Activated CD8-positive, alpha-beta T cell treated with anti-CD3 and anti-CD28 coated beads for 36 hours (primary cell): ENCODE results near the gene CRTAP. TPM values are rescaled to one million over a fixed set of nuclear protein-coding genes. Genes with fewer than 3 reads are reported as not detected.

Experiments used
- ATAC-seq: fragments of 200-7000 bp; cut with Tn5 transposase; one replicate; pipeline ENCODE4 v1.10.0; 2021; ENCODE audit warnings: mild to moderate bottlenecking, moderate library complexity
- CTCF ChIA-PET: fragments of 350-600 bp; sonication (Branson Sonifier 250); formaldehyde crosslinking; loops from one replicate; lab custom pipeline; 2021; ENCODE audit warnings: antibody characterized with exemption; lab: Charles Lee
- POLR2A ChIA-PET: fragments of 350-600 bp; sonication (Branson Sonifier 250); formaldehyde crosslinking; loops from one replicate; lab custom pipeline; 2021; ENCODE audit warnings: antibody characterized with exemption; lab: Charles Lee
- DNase-seq: peaks from one replicate; pipeline ENCODE4 v3.0.0-alpha.2; 2020
- H3K27ac Mint-ChIP-seq: one replicate; pipeline ENCODE4 v1.8.0; 2021; ENCODE audit warnings: mild to moderate bottlenecking, mixed read lengths
- H3K27me3 Mint-ChIP-seq: one replicate; pipeline ENCODE4 v1.8.0; 2021; ENCODE audit warnings: mixed read lengths
- H3K36me3 Mint-ChIP-seq: one replicate; pipeline ENCODE4 v1.8.0; 2021; ENCODE audit warnings: low read depth, mixed read lengths
- H3K4me1 Mint-ChIP-seq: one replicate; pipeline ENCODE4 v1.8.0; 2021; ENCODE audit warnings: low read depth, mixed read lengths
- H3K4me3 Mint-ChIP-seq: one replicate; pipeline ENCODE4 v1.8.0; 2021; ENCODE audit warnings: mild to moderate bottlenecking, moderate library complexity, mixed read lengths
- H3K9me3 Mint-ChIP-seq: one replicate; pipeline ENCODE4 v1.8.0; 2021; ENCODE audit warnings: mixed read lengths
- intact Hi-C: fragments of 100-400 bp; cut with micrococcal nuclease; formaldehyde crosslinking; loops from one replicate; pipeline ENCODE4 v1.10.0; 2022
- total RNA-seq, 2 experiments: library from RNA; stranded (reverse); gene quantifications; one replicate each; pipeline ENCODE4 v1.2.3, GENCODE V29; 2021
- TF ChIP-seq, protein P1 (sequence below): fragments of 200-600 bp; IDR thresholded peaks from one replicate; pipeline ENCODE4 v1.8.0; 2022; ENCODE audit warnings: antibody characterized with exemption, mild to moderate bottlenecking

CRTAP gene
- total RNA-seq, 2 experiments from 2014 or later = 32.7 to 35.7 TPM

GRCh38 chr3:33173103-33173502 lies 59.3 kb downstream of the CRTAP start:
- no peak for ATAC-seq
- H3K4me1 Mint-ChIP-seq = peaks cover 6% of the 10 kb centered on the region
- no peak overlapping the region for H3K27ac Mint-ChIP-seq
- TF ChIP-seq, protein P1, sequence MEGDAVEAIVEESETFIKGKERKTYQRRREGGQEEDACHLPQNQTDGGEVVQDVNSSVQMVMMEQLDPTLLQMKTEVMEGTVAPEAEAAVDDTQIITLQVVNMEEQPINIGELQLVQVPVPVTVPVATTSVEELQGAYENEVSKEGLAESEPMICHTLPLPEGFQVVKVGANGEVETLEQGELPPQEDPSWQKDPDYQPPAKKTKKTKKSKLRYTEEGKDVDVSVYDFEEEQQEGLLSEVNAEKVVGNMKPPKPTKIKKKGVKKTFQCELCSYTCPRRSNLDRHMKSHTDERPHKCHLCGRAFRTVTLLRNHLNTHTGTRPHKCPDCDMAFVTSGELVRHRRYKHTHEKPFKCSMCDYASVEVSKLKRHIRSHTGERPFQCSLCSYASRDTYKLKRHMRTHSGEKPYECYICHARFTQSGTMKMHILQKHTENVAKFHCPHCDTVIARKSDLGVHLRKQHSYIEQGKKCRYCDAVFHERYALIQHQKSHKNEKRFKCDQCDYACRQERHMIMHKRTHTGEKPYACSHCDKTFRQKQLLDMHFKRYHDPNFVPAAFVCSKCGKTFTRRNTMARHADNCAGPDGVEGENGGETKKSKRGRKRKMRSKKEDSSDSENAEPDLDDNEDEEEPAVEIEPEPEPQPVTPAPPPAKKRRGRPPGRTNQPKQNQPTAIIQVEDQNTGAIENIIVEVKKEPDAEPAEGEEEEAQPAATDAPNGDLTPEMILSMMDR = no peak
- H3K9me3 Mint-ChIP-seq = no peaks in the 10 kb centered on the region
- CTCF ChIA-PET = no interaction called here
- POLR2A ChIA-PET = no interaction called here
- H3K27me3 Mint-ChIP-seq = no peaks in the 10 kb centered on the region
- DNase-seq = no peak
- intact Hi-C loops = no loop called here
- H3K4me3 Mint-ChIP-seq = no peak overlapping the region
- no peaks in the 10 kb centered on the region for H3K36me3 Mint-ChIP-seq

- ChIA-PET CTCF (interaction anchor here (1.0 kb wide), 1 partner anchor 43 kb away, joined by 3 read pairs; no protein-coding TSS in a partner anchor), POLR2A (no interaction called here)
- no peak for DNase-seq
- no peaks in the 10 kb centered on the region for H3K36me3 Mint-ChIP-seq
- peaks cover 6% of the 10 kb centered on the region for H3K4me1 Mint-ChIP-seq
- TF ChIP-seq, protein P1 = no peak
- H3K27me3 Mint-ChIP-seq = no peaks in the 10 kb centered on the region
- no peak for ATAC-seq
- H3K4me3 Mint-ChIP-seq = no peak overlapping the region
- no peak overlapping the region for H3K27ac Mint-ChIP-seq
- intact Hi-C loops = no loop called here
- no peaks in the 10 kb centered on the region for H3K9me3 Mint-ChIP-seq
Measured at GRCh38 chr3:33173672-33174071, 59.9 kb downstream of the CRTAP start.

DNA sequence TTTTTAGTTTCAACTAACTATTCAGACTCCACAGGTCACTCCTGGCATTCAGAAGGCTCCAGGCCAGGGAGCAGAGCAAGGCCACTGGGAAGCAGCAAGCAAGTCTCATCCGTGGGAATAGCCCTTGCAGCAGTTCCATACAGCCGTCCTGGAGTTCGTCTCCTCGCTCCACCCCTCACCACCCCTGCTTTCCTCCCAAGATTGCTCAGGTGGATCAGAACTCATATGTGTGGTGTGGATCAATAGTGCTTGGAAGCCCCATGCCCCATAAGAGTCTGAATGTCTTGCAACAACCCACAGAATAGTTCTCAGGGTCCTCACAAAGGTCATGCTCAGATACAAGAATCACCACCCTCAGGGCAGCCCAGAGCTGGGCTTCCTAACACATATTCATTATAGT lies 60.3 kb downstream of the CRTAP start:
- Mint-ChIP-seq H3K4me1 (peaks cover 6% of the 10 kb centered on the region), H3K27ac (no peak overlapping the region), H3K27me3 (no peaks in the 10 kb centered on the region), H3K4me3 (no peak overlapping the region), H3K9me3 (peaks cover under 1% of the 10 kb centered on the region), H3K36me3 (no peaks in the 10 kb centered on the region)
- no peak for ATAC-seq
- DNase-seq = no peak
- POLR2A ChIA-PET = no interaction called here
- intact Hi-C loops = no loop called here
- TF ChIP-seq, protein P1 = no peak
- CTCF ChIA-PET = interaction anchor here (1.0 kb wide), 1 partner anchor 43 kb away, joined by 3 read pairs; no protein-coding TSS in a partner anchor

GRCh38 chr3:33174711-33175414 lies 61.0 kb downstream of the CRTAP start:
- ATAC-seq (no peak), DNase-seq (no peak)
- Mint-ChIP-seq H3K4me1 (peaks cover 6% of the 10 kb centered on the region), H3K27ac (no peak overlapping the region), H3K9me3 (peaks cover 4% of the 10 kb centered on the region), H3K36me3 (no peaks in the 10 kb centered on the region), H3K27me3 (no peaks in the 10 kb centered on the region), H3K4me3 (no peak overlapping the region)
- POLR2A ChIA-PET = no interaction called here
- TF ChIP-seq, protein P1 = no peak
- CTCF ChIA-PET = interaction anchor here (1.0 kb wide), 1 partner anchor 44 kb away, joined by 3 read pairs; no protein-coding TSS in a partner anchor
- intact Hi-C loops = no loop called here

DNA sequence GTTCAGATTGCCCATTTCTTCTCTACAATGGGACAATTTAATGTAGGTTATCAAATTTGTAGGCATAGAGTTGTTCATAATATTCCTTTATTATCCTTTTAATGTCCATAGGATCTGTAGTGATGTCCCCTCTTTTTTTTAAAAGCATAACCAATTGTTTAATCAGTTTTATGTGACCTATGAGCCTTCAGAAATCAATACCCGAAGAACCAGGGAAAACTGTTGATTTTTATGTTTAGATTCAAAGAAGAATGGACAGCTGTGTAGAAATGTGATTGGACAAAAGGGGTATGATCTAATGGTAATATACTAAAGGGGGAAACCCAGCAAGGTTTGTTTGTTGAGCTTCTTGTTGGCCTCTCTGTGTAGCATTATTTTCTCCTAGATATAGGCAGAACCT lies 65.3 kb downstream of the CRTAP start:
- H3K27ac Mint-ChIP-seq = no peak overlapping the region
- POLR2A ChIA-PET = no interaction called here
- intact Hi-C loops = no loop called here
- peaks cover 11% of the 10 kb centered on the region for H3K9me3 Mint-ChIP-seq
- H3K4me1 Mint-ChIP-seq = no peaks in the 10 kb centered on the region
- CTCF ChIA-PET = no interaction called here
- no peak for DNase-seq
- H3K36me3 Mint-ChIP-seq = no peaks in the 10 kb centered on the region
- no peak for ATAC-seq
- H3K4me3 Mint-ChIP-seq = no peak overlapping the region
- TF ChIP-seq, protein P1 = no peak
- no peaks in the 10 kb centered on the region for H3K27me3 Mint-ChIP-seq
